NCI-H226 (cell line): ENCODE measurements around the gene IL25.
"Not testable (repeated sequence)": the region's sequence is repeated elsewhere in the genome, so short reads cannot be mapped to it uniquely, and the experiment has no call there.

Experiments
- DNase-seq: peaks from one replicate; pipeline ENCODE4 v3.0.0-alpha.2; 2015

The IL25 gene

GRCh38 chr14:23376482-23377197, 4.0 kb downstream of the IL25 start, which contains the start of gene CMTM5:
CMTM5 (plus strand) TSS chr14:23377046; CDS start chr14:23377252, 206 bp downstream.
- no peak for DNase-seq

GRCh38 chr14:23377198-23377550, 4.6 kb downstream of the IL25 start:
- no peak for DNase-seq

DNA sequence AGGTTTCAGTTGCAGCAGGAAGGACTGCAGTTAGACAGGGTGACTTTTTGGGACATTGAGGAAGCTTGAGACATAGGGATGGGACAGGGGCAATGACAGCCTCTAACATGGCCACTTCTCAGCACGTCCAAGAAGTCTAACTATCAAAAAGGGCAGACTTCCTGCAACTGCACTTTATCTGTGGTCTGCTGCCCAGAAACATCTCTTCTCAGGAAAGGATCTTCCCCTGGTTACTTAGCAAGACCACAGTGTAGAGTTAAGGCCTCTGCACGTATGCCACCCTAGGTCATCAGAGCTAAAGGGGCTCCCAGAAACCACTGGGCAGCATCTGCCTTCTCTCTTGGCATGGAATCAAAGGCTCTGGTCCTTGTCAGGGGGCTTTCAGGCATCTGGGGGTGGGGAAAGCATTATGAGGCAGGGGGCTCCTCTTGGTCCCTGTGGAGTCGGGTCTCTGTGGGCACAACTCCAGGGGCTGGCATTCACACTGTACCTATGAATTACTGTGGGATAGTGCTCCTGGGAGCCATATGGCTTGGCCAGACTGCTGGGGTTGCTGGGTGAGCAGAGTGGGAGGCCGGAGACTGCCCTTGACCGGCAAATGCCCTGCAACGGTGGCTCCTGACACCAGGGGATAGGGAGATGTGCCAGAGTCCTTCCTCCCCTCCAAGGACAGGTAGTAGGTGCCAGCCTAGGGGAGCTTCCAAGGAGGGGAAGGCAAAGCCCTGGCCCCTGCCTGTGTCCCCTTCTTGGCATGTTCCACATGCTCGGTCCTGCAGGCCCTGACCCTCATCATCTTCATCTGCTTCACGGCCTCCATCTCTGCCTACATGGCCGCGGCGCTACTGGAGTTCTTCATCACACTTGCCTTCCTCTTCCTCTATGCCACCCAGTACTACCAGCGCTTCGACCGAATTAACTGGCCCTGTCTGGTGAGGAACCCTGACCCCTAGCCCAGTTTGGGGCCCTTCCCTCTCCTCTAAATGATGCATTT, 5.3 kb downstream of the IL25 start:
- no peak for DNase-seq

DNA sequence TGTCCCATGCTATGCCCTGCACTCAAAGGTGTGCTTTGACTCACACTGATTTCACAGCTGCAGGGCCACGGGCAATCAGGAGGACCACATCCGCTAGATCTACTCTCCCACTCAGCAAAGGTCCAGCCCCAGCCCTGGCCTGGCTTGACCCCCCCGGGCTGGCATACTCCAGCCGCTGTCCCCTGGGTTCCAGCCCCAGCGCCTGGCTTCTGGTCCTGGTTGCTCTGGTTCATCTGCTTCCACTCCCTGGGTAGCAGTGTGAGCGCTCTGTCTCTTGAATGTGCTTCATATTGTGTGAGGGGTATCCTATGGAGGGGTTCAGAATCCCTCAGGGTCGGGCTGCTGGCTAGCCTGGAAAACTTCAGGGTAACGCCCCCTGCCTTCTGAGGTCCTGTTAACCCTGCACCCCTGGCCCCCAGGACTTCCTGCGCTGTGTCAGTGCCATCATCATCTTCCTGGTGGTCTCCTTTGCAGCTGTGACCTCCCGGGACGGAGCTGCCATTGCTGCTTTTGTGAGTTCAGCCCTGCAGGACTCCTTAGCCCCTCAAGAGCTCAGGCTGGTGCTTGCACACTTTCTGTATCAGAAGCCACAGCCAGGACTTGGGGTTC, 6.1 kb downstream of the IL25 start:
- DNase-seq = no peak

DNA sequence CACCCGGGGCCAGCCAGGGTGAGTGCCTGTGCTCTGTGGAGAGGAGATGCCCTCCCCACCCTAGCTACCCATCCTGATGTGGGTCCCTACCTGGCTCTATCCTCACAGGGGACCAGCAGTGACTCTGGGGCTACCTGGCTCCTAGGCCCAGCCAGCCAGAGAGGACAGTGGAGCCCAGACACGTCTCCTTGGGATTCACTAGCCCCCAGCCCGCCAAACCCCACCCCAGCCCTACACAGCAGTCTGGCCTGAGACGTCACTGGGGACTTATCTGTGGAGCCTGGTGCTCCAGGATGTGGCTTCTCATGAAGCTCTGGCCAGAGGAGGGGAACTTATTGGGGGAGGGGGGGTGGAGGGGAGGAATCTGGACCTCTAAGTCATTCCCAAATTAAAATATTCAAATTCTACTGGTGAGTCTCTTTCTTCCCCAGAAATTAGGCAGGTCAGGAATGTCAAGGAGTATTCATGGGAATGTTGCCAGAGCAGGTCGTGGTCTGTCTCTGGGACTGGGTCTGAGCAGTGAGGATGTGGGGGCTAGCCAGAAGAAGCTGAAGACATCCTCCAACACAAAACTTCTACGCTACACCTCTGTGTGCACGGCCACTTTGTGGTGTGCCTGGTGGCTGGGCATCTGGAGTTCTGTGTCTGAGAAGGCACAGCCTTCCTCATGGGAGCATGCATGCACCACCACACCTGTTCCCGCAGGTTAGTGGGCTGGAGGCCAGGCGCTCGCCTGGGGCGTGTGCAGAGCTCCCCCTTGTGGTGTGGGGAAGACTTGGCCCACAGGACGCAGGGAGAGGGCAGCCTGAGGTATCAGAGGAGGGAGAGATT, 7.0 kb downstream of the IL25 start:
- peak; percentile 16 for DNase-seq

GRCh38 chr14:23380197-23380914, 7.7 kb downstream of the IL25 start:
- DNase-seq = no peak

DNA sequence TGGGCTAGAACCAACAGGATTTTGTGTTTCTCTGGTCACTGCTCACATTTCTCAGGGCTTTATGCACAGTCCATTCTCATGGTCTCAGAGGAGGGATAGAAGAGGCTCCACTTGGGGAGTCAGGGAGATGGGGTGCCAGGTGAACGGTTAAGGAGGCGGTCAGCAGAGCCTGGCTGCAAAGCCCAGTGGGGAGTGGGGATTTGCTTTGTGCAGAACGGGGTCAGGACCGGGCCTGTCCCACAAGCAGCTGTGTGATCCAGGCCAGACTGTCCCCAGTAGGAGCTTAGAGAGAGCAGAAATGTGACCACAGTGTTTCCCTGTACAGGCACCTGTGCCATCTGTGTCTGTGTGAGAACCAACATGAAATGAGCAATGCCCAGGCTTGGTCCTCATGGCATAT, 8.4 kb downstream of the IL25 start:
- no peak for DNase-seq

- DNase-seq = no peak
These were observed 9.3 kb downstream of the IL25 start for GRCh38 chr14:23381871-23382270.

DNA sequence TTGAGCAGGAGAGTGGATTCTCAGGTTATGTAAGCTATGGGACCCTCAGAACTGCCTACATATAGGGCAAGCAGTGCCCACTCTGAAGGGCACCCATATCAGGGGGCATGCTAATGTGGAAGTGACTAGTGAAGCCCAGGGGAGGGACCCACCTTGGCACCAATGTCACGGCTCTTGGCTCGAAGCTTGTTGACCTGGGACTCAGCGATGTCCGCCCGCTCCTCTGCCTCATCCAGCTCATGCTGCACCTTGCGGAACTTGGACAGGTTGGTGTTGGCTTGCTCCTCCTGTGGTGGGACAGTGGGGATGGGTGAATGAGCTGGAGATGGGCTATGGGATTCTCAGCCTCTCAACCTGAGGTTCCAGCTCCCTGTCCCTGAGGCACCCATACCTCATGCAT, 9.7 kb downstream of the IL25 start:
- DNase-seq = no peak

- no peak for DNase-seq
These were observed 10.3 kb downstream of the IL25 start for GRCh38 chr14:23382731-23383440.

- no peak for DNase-seq
These were observed 11.9 kb downstream of the IL25 start for GRCh38 chr14:23384364-23385080.

DNA sequence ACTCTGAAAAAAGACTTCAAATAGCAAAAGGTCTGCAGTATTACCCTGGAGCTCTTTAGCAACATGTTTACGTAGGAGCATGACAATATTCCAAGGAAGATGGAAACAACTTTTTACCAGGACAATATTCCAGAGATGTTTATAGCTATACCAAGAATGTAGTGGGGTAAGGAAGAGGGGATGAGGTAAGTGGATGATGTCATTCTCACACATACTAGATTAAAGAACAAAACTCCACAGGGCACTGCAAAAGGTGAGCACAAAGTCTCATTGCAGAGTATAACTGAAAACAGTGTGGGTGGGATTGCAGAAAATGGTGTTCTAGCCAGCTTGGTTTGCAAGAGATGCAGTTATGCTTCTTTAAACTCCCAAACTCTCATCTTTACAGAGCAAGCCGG, 12.6 kb downstream of the IL25 start:
- DNase-seq = no peak

DNA sequence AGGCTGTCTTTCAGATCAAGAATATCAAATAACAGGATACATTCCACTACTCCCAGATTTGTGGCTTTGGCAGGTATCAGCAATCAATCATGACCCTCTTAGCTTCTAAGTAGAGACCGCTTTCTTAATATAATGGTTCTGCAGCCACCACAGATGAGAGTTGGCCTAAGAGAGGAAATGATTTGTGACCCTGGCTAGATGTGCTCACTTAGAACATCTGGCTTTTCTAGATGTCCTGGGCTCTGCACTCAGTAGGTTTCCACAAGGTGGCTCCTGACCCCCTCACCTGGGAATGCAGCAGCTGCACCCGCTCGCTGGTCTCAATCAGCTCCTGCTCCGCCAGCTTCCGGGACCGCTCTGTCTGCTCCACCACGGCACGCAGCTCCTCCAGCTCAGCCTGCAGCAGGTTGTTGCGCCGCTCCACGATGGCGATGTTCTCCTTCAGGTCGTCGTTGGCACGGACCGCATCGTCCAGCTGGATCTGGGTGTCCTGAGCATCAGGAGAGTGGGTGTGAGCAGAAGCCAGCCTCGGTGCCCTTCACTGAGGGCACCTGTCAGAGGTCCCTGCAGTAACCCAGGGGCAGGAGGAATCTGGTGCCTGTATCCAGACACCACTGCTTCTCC, 13.1 kb downstream of the IL25 start:
- no peak for DNase-seq

DNA sequence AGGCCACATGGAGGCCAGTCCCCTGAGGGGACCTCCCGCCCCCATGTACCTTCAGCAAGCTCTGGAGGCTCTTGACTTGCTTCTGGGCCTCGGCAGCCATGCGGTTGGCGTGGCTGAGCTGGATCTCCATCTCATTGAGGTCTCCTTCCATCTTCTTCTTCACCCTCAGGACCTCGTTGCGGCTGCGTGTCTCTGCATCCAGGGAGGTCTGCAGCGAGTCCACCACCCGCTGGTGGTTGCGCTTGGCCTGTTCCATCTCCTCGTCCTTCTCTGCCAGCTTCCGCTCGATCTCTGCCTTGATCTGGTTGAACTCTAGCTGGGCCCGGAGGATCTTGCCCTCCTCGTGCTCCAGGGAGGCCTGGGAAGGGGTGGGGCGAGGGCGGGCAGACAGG, 13.7 kb downstream of the IL25 start:
- DNase-seq = not testable (repeated sequence)

DNA sequence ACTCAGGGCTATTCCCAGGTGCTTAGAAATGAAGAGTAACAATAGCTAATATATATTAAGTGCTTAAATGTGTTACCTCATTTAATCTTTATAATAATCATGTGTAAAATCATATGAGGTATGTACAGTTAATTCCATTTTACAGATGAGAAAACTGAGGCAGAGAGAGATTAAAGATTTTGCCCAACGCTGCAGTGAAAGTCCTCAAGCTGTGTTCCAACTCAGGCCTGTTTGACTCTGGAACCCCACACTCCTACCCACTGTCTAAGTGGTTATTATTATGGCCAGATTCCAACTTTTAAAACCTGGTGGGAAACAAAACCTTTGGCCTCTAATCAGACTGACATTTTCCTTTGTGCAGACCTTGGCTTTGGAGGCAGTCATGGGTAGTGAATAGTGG, 14.4 kb downstream of the IL25 start:
- no peak for DNase-seq

- DNase-seq = no peak
These were observed 15.6 kb downstream of the IL25 start for GRCh38 chr14:23387916-23388882.

- DNase-seq = no peak
These were observed 16.4 kb downstream of the IL25 start for GRCh38 chr14:23388996-23389395.

- DNase-seq = no peak
These were observed 16.8 kb downstream of the IL25 start for GRCh38 chr14:23389396-23389795.

GRCh38 chr14:23389871-23390270, 17.3 kb downstream of the IL25 start:
- not testable (repeated sequence) for DNase-seq
